LNCAP (cell line): Measurements from ENCODE around the gene NUP62CL.

Experiments used
- TF ChIP-seq, protein P1 (sequence below): fragments of 450-650 bp; IDR thresholded peaks from 2 replicates; pipeline ENCODE4 v1.5.1; 2017; ENCODE audit warnings: mild to moderate bottlenecking

Gene NUP62CL

DNA sequence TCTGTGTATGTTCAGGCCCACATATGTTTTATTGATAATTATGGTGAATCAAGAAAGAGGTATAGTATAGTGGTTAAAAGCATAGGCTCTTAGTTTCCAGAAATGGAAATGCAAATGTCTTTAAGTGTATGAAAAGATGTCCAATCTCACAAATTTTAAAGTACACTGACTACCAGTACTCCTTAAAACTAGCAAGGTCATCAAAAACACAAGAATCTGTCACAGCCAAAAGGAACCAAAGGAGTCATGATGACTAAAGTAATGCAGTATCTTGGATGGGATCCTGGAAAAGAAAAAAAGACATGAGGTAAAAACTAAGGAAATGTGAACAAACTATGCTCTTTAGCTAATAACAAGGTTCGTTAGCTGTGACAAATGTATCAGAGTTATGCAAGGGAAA, 87.0 kb downstream of the NUP62CL start:
- TF ChIP-seq, protein P1, sequence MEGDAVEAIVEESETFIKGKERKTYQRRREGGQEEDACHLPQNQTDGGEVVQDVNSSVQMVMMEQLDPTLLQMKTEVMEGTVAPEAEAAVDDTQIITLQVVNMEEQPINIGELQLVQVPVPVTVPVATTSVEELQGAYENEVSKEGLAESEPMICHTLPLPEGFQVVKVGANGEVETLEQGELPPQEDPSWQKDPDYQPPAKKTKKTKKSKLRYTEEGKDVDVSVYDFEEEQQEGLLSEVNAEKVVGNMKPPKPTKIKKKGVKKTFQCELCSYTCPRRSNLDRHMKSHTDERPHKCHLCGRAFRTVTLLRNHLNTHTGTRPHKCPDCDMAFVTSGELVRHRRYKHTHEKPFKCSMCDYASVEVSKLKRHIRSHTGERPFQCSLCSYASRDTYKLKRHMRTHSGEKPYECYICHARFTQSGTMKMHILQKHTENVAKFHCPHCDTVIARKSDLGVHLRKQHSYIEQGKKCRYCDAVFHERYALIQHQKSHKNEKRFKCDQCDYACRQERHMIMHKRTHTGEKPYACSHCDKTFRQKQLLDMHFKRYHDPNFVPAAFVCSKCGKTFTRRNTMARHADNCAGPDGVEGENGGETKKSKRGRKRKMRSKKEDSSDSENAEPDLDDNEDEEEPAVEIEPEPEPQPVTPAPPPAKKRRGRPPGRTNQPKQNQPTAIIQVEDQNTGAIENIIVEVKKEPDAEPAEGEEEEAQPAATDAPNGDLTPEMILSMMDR, result no peak

DNA sequence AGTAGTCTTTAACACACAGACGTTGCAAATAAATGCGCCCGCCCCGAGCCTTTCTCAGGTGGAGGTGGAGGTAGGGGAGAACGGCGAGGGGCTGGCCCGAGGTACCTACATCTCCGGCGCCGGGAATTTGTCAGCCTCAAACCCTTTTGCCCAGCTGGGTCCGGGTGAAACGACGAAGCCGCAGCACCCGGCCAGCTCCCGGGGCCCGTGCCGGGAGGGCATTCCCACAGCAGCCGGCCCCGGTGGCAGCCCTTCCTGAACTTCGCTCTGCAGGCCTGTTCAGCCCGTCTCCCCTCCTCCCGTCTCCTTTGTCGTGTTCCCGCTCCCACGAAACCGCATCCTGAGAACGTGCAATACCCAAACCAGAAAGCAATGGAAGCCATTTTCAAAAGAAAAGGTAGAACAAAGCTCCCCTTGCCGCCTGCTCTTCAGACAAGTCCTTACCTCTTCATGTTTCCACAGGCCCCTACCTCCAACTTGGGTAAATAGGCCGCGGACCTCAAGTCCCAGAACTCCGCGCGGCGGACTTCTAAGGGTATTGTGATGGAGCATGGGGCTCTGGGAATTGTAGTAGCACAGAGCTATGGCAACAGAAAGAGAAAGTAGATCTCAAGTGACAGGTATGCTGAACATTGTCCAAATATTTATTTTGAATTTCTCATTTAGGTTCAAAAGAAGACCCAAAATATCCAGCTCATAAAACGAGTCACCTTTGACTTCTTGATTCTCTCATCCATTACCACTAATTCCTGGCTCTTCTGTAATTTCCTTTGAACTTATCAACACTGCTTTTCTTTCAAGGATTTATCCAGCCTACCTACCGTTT, 87.7 kb downstream of the NUP62CL start, which contains the start of gene RBM41:
Gene RBM41 (minus strand): TSS at position 501 of the 826 bp plus-strand sequence. CDS start 49 bp downstream, at position 452.
- TF ChIP-seq, protein P1, result no peak

DNA sequence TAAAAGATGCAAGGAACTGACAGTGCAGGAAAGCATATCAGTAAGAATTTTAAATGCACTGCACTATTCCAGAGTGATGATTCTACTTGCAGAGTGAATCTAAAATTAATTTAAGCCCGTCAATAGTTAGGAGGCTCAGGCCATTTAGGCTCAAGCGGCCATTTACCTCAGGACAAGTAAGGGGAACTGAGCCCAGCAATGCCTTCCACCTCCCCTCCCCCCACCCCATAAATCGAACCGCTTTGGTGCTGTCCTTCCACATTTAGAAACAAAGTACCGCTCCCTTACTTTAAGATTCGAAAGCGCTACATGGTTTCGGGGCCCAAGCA, 88.3 kb downstream of the NUP62CL start:
- TF ChIP-seq, protein P1, result no peak

DNA sequence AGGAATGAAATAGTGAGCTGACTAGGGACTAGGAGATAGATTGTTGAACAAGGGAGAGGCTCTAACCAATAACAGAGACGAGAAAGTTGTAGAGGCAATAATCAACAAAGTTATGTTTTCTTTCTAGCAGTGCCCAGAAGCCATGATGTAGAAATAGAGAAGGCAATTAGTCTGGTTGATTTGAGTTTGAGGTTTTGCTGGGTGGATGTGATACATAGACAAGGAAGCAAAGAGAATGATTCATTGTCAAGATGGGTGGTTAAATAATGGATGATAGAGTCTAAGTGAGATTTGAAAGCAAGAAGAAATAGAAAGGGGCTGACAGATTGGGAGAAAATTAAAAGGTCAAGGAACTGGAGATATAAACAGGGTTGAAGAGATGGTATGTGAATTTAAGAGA, 98.8 kb downstream of the NUP62CL start:
- TF ChIP-seq, protein P1, result no peak

DNA sequence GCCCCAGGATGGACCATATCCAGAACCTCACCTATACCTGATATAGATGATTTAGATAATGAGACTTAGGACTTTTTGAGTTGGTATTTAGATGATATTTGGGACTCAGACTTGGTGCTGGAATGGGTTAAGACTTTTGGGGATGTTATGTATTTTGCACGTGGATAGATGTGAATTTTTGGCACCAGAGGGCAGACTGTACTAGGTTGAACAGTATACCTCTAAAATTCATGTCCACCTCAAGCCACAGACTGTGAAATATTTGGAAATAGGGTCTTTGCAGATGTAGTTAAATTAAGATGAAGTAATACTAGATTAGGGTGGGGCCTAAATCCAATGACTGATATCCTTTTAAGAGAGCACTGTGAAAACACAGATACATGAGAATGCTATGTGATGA, 103.3 kb downstream of the NUP62CL start:
- TF ChIP-seq, protein P1, result no peak

DNA sequence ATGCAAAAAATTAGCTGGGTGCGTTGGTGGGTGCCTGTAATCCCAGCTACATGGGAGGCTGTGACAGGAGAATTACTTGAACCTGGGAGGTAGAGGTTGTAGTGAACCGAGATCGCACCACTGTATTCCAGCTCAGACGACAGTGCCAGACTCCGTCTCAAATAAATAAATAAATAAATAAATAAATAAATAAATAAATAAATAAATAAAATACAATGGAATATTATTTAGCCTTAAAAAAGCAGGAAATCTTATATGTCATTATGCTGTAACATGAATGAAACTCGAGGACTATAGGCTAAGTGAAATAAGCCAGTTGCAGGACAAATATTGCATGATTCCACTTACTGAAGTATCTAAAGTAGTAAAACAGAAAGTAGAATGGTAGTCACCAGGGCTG, 130.1 kb downstream of the NUP62CL start:
- TF ChIP-seq, protein P1, result no peak
